Fibroblast of lung (primary cell): ENCODE data around the gene ZNF506. TPM values are rescaled to one million over a fixed set of nuclear protein-coding genes. Genes with fewer than 3 reads are reported as not detected.

ENCODE experiments used
- DNase-seq, 2 donors: peaks; one replicate each; pipeline versions ENCODE4 v3.0.0 to v3.0.0-alpha.2; 2010; ENCODE audit warnings: low read depth in 2 of 2
- H2AFZ ChIP-seq: 2 replicates; pipeline ENCODE4 v1.5.1; 2012; ENCODE audit warnings: low read length, control low read depth, inconsistent platforms
- H3K27ac ChIP-seq: 2 replicates; pipeline ENCODE4 v1.5.1; 2011; ENCODE audit warnings: low read length, control low read depth; ENCODE audit not compliant: insufficient read depth
- H3K27me3 ChIP-seq: 2 replicates; pipeline ENCODE4 v1.5.1; 2011; ENCODE audit warnings: mild to moderate bottlenecking, low read length; ENCODE audit not compliant: control insufficient read depth, insufficient read depth
- H3K36me3 ChIP-seq: 2 replicates; pipeline ENCODE4 v1.5.1; 2011; ENCODE audit warnings: low read length; ENCODE audit not compliant: control insufficient read depth, insufficient read depth
- H3K4me1 ChIP-seq: 2 replicates; pipeline ENCODE4 v1.5.1; 2011; ENCODE audit warnings: low read length; ENCODE audit not compliant: control insufficient read depth, insufficient read depth; ENCODE audit errors: extremely low read depth
- H3K4me2 ChIP-seq: 2 replicates; pipeline ENCODE4 v1.5.1; 2011; ENCODE audit warnings: low read length, control low read depth; ENCODE audit not compliant: insufficient read depth; ENCODE audit errors: extremely low read depth
- H3K4me3 ChIP-seq, 4 experiments: fragments of 200-600 bp in 1 of 4; sonication (generic) in 1 of 4; replicated peaks in 1 of 4; 2 replicates each; pipeline ENCODE4 v1.5.1; 2011 to 2016; ENCODE audit warnings: low read length in 4 of 4, low read depth in 3 of 4, mild to moderate bottlenecking in 3 of 4, control low read depth in 2 of 4, inconsistent platforms in 1 of 4, mixed read lengths in 1 of 4; ENCODE audit not compliant: insufficient read depth in 1 of 4; ENCODE audit errors: control extremely low read depth in 1 of 4
- H3K79me2 ChIP-seq: 2 replicates; pipeline ENCODE4 v1.5.1; 2012; ENCODE audit warnings: mild to moderate bottlenecking, low read length, inconsistent platforms; ENCODE audit not compliant: control insufficient read depth, insufficient read depth
- H3K9ac ChIP-seq: 2 replicates; pipeline ENCODE4 v1.5.1; 2011; ENCODE audit warnings: mild to moderate bottlenecking, low read length, control low read depth; ENCODE audit not compliant: insufficient read depth
- H3K9me3 ChIP-seq: 2 replicates; pipeline ENCODE4 v1.5.1; 2012; ENCODE audit warnings: low read depth, low read length; ENCODE audit not compliant: control insufficient read depth, insufficient read depth
- H4K20me1 ChIP-seq: 2 replicates; pipeline ENCODE4 v1.5.1; 2011; ENCODE audit warnings: low read length; ENCODE audit not compliant: control insufficient read depth, insufficient read depth; ENCODE audit errors: extremely low read depth
- CTCF ChIP-seq, 2 donors: IDR thresholded peaks in 1 of 2; conservative IDR thresholded peaks in 1 of 2; 1 replicate in 1 of 2; 2 replicates in 1 of 2; pipeline ENCODE4 v1.5.1; 2011 to 2012; ENCODE audit warnings: low read length in 2 of 2, control low read depth in 1 of 2, inconsistent platforms in 1 of 2, low read depth in 1 of 2, mild to moderate bottlenecking in 1 of 2
- EZH2 ChIP-seq: IDR thresholded peaks from 2 replicates; pipeline ENCODE4 v1.5.1; 2012; ENCODE audit warnings: low read length, control low read depth, mild to moderate bottlenecking; ENCODE audit errors: missing control alignments
- polyA plus RNA-seq, 2 donors: library from polyadenylated mRNA; depleted of rRNA in 1 of 2; stranded (reverse) in 1 of 2; unstranded in 1 of 2; fragments of >200 nt; gene quantifications; 2 replicates each; pipeline ENCODE4 v1.2.1, GENCODE V29; 2011 to 2012; ENCODE audit warnings: missing spikeins in 1 of 2
- total RNA-seq: library from RNA; depleted of rRNA; stranded (reverse); fragments of >200 nt; gene quantifications from 2 replicates; pipeline ENCODE4 v1.2.1, GENCODE V29; 2014

Gene ZNF506
- total and polyA plus RNA-seq, 2 donors (not counting 1 experiment from before 2014, with no cell fraction given): 9.6 to 16.5 TPM

GRCh38 chr19:19749908-19750841 lies 71.4 kb downstream of the ZNF506 start:
- H3K4me3 ChIP-seq: no peak overlapping the region
- no peak overlapping the region for H3K9ac ChIP-seq
- no peak overlapping the region for H2AFZ ChIP-seq
- H3K79me2 ChIP-seq: no peaks in the 10 kb centered on the region
- no peaks in the 10 kb centered on the region for H4K20me1 ChIP-seq
- H3K36me3 ChIP-seq: no peaks in the 10 kb centered on the region
- DNase-seq: no peak
- H3K9me3 ChIP-seq: no peaks in the 10 kb centered on the region
- no peaks in the 10 kb centered on the region for H3K27me3 ChIP-seq
- H3K4me1 ChIP-seq: no peaks in the 10 kb centered on the region
- H3K27ac ChIP-seq: no peak overlapping the region
- TF ChIP-seq CTCF (conservative IDR thresholded peaks at IDR 0.05 in 1 of 2, IDR thresholded peaks at IDR 0.05 in 1 of 2; ENCODE audit: low read depth in 1 of 2, low read length in 2 of 2) (no peak), EZH2 (no peak)
- no peak overlapping the region for H3K4me2 ChIP-seq

- H3K27ac ChIP-seq: no peak overlapping the region
- no peaks in the 10 kb centered on the region for H4K20me1 ChIP-seq
- H3K9me3 ChIP-seq: no peaks in the 10 kb centered on the region
- no peak overlapping the region for H3K4me3 ChIP-seq
- H3K79me2 ChIP-seq: no peaks in the 10 kb centered on the region
- no peaks in the 10 kb centered on the region for H3K4me1 ChIP-seq
- H3K4me2 ChIP-seq: no peak overlapping the region
- DNase-seq: no peak
- TF ChIP-seq EZH2 (no peak), CTCF (conservative IDR thresholded peaks at IDR 0.05 in 1 of 2, IDR thresholded peaks at IDR 0.05 in 1 of 2; ENCODE audit: low read depth in 1 of 2, low read length in 2 of 2) (no peak)
- H3K9ac ChIP-seq: no peak overlapping the region
- H3K36me3 ChIP-seq: no peaks in the 10 kb centered on the region
- no peaks in the 10 kb centered on the region for H3K27me3 ChIP-seq
- H2AFZ ChIP-seq: no peak overlapping the region
Measured at GRCh38 chr19:19749117-19749907, 72.2 kb downstream of the ZNF506 start.

- no peak for DNase-seq
- Histone ChIP-seq H2AFZ (no peak overlapping the region), H4K20me1 (no peaks in the 10 kb centered on the region), H3K4me1 (no peaks in the 10 kb centered on the region), H3K27me3 (no peaks in the 10 kb centered on the region), H3K9ac (no peak overlapping the region), H3K36me3 (no peaks in the 10 kb centered on the region), H3K9me3 (no peaks in the 10 kb centered on the region), H3K79me2 (no peaks in the 10 kb centered on the region), H3K4me3 (no peak overlapping the region), H3K27ac (no peak overlapping the region), H3K4me2 (no peak overlapping the region)
- TF ChIP-seq CTCF (conservative IDR thresholded peaks at IDR 0.05 in 1 of 2, IDR thresholded peaks at IDR 0.05 in 1 of 2; ENCODE audit: low read depth in 1 of 2, low read length in 2 of 2) (no peak), EZH2 (no peak)
Measured at GRCh38 chr19:19748249-19748938, 73.2 kb downstream of the ZNF506 start.
